NCI-H748 treated with DMSO at 0.1 percent for 48 hours (cell line): ENCODE data around the gene BCR.
"Not testable (repeated sequence)": the region's sequence is repeated elsewhere in the genome, so short reads cannot be mapped to it uniquely, and the experiment has no call there.

Source experiments
- DNase-seq: peaks from one replicate; lab custom pipeline; 2025; lab: John Stamatoyannopoulos, UW

The BCR gene

DNA sequence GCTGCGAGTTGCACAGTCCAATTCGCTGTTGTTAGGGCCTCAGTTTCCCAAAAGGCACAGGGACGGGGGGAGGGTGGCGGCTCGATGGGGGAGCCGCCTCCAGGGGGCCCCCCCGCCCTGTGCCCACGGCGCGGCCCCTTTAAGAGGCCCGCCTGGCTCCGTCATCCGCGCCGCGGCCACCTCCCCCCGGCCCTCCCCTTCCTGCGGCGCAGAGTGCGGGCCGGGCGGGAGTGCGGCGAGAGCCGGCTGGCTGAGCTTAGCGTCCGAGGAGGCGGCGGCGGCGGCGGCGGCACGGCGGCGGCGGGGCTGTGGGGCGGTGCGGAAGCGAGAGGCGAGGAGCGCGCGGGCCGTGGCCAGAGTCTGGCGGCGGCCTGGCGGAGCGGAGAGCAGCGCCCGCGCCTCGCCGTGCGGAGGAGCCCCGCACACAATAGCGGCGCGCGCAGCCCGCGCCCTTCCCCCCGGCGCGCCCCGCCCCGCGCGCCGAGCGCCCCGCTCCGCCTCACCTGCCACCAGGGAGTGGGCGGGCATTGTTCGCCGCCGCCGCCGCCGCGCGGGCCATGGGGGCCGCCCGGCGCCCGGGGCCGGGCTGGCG lies at the start of gene BCR:
BCR (plus strand) TSS at position 209 of the 592 bp plus-strand sequence. CDS start 452 bp downstream, outside the sequence.
- DNase-seq, result no peak

- DNase-seq, result no peak
Measured at GRCh38 chr22:23130697-23131096, 49.6 kb upstream of the BCR start.

GRCh38 chr22:23131931-23132330 lies 48.4 kb upstream of the BCR start:
- DNase-seq, result no peak

DNA sequence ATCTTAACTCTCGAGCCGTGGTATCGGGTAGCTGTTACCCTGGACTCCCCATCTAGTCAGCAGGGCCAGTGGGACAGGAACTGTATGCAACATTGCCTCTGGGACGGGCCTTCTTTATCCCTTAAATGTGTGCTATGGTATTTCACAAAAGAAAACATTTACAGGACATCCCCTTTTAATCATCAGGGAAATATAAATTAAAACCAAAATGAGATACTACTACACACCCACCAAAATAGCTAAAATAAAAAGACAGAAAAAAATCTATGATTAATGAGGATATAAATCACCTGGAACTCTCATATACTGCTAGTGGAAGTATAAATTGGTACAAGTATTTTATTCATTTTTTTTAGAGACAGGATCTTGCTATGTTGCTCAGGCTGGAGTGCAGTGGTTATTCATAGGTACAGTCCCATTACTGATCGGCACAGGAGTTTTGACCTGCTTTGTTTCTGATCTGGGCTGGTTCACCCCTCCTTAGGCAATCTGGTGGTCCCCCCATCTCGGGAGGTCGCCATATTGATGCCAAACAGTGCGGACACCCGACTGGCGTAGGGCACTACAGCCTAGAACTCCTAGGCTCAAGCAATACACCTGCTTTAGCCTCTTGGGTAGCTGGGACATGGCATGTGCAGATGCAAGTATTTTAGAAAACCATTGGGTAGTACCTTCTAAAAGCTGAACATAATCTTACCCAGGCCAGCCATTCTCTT lies 47.8 kb upstream of the BCR start:
- no peak for DNase-seq

DNA sequence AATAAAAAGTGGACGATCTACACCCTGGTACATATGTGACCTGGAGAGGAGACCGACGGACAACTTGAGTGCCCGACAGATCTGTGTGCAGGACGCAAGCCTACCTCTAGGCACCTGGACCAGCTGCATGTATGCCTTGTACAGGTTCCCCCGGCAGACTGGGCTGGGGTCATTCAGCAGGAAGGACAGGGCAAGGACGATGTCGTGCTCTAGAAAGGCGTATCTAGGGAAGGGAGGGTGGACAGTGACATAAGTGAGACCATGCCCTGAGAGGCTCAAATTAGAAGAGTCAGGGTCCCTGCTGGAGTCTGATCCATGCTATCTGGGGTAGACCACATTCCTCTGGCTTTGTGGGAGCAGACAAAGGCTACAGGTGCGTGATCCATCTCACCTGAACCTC lies 46.4 kb upstream of the BCR start:
- DNase-seq, result no peak

GRCh38 chr22:23136991-23137390 lies 43.3 kb upstream of the BCR start:
- DNase-seq, result not testable (repeated sequence)

- no peak for DNase-seq
Measured at GRCh38 chr22:23137468-23137867, 42.8 kb upstream of the BCR start.

DNA sequence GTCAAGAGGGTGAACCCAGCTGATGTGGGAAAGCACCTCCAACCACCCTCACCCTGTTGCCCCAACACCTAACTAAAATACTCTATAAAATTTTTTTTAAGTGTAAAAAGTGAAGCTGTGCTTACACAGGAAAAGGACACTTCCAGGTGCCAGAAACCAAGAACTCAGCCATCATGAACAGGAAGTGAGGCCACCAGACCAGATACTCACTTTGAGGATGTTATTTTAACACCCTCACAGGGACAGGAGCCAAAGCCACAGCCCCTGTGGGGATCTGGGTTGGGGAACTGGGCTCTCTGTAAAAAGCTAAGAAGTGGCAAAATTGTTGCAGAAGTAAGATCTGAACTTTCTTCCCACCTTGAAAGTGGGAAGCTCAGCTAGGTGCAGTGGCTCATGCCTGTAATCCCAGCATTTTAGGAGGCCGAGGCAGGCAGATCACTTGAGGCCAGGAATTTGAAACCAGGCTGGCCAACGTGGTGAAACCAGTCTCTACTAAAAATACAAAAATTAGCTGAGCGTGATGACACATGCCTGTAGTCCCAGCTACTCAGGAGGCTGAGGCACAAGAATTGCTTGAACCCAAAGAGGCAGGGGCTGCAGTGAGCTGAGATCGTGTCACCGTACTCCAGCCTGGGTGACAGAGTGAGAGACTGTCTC lies 42.3 kb upstream of the BCR start:
- DNase-seq, result no peak

DNA sequence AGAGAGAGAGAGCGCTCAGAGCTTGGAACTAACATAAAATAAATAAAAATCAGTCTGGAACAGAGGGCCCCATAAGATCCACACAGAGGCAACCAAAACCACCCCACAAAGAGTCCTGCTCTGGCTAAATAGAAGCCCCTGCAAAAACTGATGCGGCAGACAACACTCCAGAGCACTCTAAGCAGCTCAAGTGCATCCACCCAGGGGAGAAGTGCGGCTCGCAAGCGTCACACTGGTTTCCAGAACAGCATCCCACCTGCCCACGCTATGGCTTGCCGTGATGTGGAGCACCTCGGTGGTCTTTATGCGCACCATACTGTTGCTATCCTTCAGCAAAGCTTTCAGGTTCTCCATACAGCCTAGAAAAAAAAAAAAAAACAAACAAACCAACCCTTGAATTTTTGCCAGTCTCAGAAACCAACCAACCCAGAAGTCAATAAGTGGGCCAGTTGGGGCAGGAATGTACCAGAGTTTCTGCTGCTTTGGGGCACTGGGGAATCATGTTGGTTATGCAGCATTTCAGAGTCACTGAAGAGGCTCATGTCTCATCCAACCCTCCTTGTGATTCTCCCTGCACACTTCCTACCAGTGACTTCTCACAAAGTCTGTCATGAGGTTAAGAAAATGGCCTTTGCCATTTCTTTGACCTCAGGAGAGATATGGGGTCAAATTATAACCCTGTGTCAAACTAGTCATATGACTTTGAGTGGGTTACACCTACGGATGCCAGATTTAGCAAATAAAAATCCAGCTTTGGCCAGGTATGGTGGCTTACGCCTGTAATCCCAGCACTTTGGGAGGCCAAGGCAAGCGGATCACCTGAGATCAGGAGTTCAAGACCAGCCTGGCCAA lies 41.5 kb upstream of the BCR start:
- no peak for DNase-seq

- no peak for DNase-seq
Measured at GRCh38 chr22:23140385-23140784, 39.9 kb upstream of the BCR start.

GRCh38 chr22:23142546-23143105 lies 37.7 kb upstream of the BCR start:
- no peak for DNase-seq

- no peak for DNase-seq
Measured at GRCh38 chr22:23143119-23143518, 37.2 kb upstream of the BCR start.

DNA sequence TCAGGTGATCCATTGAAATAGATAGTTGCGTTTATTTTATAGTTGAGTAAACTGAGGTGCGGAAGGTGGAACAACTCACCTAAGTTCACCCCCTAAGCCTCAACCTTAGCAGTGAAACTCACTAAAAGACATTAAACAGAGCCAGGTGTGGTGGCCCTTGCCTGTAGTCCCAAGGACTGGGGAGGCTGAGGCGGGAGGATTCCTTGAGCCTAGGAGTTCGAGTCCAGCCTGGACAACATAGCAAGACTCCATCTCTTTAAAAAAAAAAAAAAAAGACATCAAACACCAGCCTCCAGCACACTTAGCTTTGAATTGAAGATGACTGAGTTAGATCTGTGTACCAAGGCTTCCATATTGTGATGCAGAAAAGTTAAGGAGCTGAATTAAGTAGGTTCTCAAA lies 35.9 kb upstream of the BCR start:
- no peak for DNase-seq

DNA sequence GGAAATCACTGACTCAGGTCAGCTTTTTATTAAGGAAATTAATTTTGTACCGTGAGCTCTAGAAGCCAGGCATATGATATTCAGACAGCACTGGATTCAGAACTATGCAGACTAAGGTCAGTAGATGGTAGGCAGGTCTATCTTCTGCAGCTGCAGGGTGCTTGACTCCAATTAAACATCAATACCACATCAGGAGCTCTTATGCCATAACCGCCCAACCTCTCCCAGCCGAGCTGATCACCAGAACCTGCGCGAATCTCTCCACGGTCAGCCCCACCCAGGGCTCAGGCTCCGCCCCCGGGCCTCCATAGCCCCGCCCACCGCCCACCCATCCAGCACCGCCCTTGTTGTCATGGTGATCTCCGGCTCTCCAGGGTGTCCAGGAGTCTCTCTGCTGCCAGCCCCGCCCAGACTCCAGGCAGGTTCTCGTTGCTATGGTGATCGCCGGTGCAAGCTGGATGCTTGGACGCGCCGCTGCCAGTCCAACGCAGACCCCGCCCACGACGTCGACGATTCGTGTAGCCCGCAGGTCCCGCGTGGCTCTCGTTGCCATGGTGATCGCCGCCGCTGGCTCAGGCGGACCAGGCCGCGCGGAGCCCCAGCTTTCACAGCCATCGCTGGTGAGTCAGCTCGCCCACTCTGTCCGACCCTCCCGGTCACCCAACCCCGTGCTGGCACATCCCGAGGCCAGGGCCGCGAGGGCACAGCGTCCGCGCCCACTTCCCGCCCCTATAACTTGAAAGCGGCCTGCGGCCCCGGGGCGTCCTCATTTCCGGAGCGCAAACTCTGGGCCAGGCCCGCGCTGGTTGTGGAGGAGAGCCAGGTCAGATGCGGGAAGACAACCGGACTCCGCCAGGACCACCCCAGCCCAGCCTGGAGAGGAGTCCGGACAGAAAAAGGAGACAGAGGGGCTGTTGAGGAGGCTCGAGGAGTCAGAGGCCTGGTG lies 35.1 kb upstream of the BCR start, which contains the start of gene RAB36:
RAB36 (plus strand) TSS at position 546 of the 946 bp plus-strand sequence. CDS start 1,140 bp downstream, outside the sequence.
- DNase-seq, result peak; percentile 96

DNA sequence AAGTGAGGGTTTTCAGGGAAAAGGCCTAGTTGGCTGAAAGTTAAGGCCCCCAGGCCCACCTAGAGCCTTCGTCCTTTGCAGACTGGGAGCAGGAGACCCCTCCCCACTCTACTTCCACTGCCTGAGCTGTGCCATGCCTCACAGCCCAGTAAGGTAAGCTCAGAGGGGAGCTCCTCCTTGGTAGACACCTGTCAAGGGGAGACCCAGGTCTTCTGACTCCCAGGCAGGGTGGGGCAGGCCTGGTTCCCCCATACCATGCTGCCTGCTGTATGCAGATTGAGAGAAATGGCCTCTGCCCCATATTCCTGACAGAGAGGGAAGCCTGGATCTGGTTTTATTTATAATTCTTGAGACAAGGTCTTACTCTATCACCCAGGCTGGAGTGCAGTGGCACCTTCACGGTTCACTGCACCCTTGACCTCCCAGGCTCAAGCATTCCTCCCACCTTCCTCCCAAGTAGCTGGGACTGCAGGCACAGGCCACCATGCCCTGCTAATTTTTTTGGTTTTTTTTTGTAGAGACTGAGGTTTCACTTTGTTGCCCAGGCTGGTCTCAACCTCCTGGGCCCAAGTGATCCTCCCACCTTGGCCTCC lies 34.3 kb upstream of the BCR start:
- no peak for DNase-seq

DNA sequence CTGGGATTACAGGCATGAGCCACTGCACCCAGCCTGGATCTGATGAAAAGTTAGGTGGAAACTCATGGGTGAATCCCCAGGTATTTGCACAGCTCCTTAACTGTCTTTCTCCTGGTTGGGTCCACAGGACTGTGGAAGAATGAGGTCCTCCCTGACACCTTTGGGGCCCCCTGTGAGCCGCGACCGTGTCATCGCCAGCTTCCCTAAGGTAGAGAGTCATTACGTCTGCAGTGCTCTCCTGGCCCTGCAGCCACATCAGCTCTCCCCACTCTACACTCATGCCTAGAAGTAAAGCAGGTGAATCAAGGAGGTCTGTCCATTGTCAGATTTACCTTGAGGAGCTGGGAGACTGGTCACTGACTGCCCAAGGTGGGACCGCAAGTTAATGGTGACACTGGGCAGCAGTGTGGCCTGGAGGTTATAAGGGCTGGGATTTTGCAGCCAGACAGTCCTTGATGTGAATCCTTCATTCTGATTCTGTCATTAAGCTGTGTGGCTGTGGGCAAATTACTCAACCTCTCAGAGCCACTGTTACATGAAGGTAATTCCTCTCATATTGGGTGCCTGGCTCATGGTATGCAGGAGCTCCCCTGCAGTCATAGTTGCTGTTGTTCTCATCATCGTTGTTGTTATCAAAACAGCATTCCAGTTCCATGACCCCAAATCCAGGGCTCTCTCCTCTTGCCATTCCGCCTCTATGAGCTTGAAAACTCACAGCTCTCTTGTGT lies 33.7 kb upstream of the BCR start:
- no peak for DNase-seq

- no peak for DNase-seq
Measured at GRCh38 chr22:23147617-23148387, 32.5 kb upstream of the BCR start.

- DNase-seq, result no peak
Measured at GRCh38 chr22:23149743-23150238, 30.5 kb upstream of the BCR start.

DNA sequence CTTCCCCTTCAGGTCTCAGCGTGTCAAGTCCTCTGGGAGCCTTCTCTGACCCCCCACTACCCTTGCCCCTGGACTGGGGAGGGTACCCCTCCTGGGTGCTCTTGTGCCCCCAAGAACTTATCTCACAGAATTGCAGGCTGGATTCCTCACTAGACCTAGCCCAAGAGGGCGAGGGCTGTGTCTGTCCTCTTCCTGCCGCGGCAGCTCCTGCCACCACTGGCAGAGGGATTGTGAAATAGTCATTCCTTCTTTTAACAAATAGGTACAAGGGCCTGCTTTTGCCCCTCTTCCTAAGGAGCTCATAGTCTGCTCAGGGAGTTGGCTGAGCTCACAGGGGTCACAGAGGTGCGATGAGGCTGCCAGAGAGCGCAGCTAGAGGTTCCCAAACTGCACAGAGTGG lies 29.5 kb upstream of the BCR start:
- no peak for DNase-seq
